HG02885 (cell line): Measurements from ENCODE around the gene TRIM37.
"Not testable (repeated sequence)": the region's sequence is repeated elsewhere in the genome, so short reads cannot be mapped to it uniquely, and the experiment has no call there.

Experiments
- ATAC-seq: cut with Tn5 transposase; IDR thresholded peaks from one replicate; pipeline ENCODE4 v1.9.1; 2021; ENCODE audit warnings: mild to moderate bottlenecking; ENCODE audit not compliant: unreplicated experiment, poor library complexity

The TRIM37 gene, protein sequence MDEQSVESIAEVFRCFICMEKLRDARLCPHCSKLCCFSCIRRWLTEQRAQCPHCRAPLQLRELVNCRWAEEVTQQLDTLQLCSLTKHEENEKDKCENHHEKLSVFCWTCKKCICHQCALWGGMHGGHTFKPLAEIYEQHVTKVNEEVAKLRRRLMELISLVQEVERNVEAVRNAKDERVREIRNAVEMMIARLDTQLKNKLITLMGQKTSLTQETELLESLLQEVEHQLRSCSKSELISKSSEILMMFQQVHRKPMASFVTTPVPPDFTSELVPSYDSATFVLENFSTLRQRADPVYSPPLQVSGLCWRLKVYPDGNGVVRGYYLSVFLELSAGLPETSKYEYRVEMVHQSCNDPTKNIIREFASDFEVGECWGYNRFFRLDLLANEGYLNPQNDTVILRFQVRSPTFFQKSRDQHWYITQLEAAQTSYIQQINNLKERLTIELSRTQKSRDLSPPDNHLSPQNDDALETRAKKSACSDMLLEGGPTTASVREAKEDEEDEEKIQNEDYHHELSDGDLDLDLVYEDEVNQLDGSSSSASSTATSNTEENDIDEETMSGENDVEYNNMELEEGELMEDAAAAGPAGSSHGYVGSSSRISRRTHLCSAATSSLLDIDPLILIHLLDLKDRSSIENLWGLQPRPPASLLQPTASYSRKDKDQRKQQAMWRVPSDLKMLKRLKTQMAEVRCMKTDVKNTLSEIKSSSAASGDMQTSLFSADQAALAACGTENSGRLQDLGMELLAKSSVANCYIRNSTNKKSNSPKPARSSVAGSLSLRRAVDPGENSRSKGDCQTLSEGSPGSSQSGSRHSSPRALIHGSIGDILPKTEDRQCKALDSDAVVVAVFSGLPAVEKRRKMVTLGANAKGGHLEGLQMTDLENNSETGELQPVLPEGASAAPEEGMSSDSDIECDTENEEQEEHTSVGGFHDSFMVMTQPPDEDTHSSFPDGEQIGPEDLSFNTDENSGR

DNA sequence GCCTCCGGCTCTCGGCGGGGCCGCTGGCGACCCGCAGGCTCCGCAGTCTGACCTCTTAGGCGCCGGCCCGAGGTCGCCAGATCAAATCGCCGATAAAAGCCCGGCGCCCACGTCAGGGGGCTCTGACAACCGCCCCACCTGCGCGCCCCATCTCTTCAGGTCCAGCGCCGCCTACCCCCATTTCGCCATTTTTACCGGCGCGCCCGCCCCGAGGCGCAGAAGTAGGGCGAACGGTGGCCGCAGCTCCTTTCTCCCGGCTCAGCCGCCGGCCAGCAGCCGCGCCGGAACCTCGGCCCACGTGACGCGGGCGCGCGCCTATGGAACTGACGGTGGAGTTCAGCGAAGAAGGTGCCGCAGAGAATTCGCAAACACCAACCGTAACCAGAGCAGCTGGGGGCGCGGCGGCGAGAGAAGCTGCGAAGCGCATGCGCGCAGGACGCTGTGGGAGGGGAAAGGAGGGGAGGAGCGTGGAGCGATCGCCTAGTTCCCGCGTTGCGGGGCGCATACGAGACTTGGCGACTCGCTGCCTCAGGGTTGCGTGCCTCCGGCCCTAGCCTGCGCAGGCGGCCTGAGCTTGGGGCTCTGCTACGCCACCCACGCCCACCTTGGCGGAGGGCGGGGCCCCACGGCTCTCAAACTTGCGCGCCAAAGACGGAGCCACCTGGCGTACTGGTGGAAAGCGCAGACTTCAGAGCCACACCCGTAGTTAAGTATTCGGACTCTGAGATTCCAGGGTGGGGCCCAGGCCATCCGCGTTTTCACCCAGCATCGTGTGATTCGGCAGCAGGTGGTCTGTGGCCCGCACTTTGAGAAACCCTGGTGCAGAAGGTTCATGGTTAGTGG lies at the start of gene TRIM37:
TRIM37 (minus strand) TSS at position 418 of the 843 bp plus-strand sequence. CDS start 419 bp downstream, outside the sequence.
- peak; percentile 95 for ATAC-seq

GRCh38 chr17:59155439-59156177 lies 48.9 kb upstream of the TRIM37 start, which contains the start of gene PRR11:
TSS of gene PRR11 (plus strand) at chr17:59155746. CDS start at chr17:59169753, 14,007 bp downstream.
- peak; percentile 89 for ATAC-seq

GRCh38 chr17:59154721-59155438 lies 48.2 kb upstream of the TRIM37 start, which contains the start of gene SKA2:
TSS of gene SKA2 (minus strand) at chr17:59155186. CDS start at chr17:59155163, 23 bp downstream.
- peak; percentile 83 for ATAC-seq

- no peak for ATAC-seq
These were observed 47.6 kb upstream of the TRIM37 start for GRCh38 chr17:59154292-59154720.

DNA sequence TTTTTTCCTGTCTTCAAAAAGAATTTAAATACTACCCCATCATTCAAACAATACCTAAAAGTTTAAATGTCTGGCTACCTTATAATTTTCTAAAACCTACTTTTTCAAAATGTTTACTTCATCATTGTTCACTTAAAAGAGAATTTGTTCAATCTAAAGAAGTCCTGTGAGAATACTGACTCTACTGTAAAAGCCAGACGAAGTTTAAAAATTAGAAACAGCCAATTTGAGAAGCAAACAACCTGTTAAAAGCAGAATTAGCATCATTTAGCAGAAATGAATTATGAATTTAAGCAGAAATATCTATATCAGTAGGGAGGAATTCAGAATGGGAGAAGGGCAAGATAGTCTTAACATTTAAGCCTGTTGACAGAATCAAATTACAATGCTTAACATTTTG lies 46.2 kb upstream of the TRIM37 start:
- no peak for ATAC-seq

GRCh38 chr17:59151591-59151990 lies 44.9 kb upstream of the TRIM37 start:
- ATAC-seq: no peak

DNA sequence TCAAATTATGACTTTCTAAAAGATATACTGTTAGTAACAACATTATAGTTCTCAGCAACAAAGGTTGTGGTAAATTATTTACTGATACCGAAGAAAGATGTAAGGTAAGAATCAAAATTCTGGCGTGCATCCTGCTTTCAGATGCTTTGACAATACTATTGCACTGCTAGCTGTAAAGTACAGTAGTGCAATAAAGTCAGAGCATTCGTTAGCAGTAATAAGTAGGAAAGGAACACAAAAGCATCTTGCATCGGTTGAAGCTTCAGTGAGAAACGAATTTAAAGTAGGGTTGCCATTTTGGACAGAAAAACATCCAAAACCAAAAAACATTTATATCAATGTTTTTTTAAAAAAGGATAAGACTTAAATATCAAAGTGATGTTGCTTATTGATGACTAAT lies 44.3 kb upstream of the TRIM37 start:
- ATAC-seq: no peak

- no peak for ATAC-seq
These were observed 43.3 kb upstream of the TRIM37 start for GRCh38 chr17:59149841-59150511.

DNA sequence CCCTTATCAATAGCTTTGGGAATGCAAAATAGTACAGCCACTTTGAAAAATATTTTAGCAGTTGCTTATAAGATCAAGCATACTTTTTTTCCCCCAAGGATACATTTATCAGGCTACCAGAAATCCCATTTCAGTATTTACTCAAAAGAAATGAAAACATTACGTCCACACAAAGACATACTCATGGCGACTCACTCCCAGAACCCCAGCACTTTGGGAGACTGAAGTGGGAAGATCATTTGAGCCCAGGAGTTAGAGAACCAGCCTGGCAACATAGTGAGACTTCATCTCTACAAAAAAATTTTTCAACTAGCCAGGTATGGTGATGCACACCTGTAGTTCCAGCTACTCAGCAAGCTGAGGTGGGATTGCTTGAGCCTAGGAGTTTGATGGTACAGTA lies 42.4 kb upstream of the TRIM37 start:
- ATAC-seq: no peak

- no peak for ATAC-seq
These were observed 39.0 kb upstream of the TRIM37 start for GRCh38 chr17:59145571-59146096.

- ATAC-seq: no peak
These were observed 35.2 kb upstream of the TRIM37 start for GRCh38 chr17:59141860-59142259.

DNA sequence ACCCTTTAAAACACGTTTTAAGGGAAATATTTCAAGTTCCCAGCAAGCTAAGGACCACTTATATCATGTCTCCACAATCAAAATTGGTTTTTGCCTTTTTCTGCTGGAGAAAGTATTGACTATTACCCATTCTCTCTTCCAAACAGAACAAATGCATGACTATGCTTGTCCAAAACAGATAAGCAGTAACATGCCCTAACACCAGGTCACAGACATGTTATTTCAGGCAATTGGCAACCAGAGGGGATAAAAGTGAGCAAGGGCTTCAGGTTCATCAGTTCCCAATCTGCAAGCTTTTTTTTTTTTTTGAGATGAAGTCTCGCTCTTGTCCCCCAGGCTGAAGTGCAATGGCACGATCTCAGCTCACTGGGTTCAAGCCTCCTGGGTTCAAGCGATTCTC lies 33.3 kb upstream of the TRIM37 start:
- ATAC-seq: no peak

GRCh38 chr17:59138339-59138738 lies 31.7 kb upstream of the TRIM37 start:
- ATAC-seq: not testable (repeated sequence)

DNA sequence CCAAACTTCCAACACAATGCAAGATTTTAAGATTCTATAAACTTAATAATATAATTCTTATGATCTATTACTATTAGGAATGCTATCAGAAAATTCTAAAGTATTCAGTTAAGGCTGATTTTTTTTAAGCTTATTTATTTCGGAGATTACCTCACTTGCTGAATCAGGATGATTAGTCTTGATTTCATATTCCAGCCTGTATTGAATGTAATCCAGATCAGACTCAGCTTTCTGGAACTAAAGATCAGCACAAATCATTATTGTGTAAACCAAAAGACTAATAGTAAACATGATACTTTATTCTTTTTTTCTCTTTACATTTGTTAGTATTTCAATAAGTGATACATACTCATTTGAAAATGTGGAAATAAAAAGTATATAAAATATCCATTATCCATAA lies 24.5 kb upstream of the TRIM37 start:
- ATAC-seq: no peak

DNA sequence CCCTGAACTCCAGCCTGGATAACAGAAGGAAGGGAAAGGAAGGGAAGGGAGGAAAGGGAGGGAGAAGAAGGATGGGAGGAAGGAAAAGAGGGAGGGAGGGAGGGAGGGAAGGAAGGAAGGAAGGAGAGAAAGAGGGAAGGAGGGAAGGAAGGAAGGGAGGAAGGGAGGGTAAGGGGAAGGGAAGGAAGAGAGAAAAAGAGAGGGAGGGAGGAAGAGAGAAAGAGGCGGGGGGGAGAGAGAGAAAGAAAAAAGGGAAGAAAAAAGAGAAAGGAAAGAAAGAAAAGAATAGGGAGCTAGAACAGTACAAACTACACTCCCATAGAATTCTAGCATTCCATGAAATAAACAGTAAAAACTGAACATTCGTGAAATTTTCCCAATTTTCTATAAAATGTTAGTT lies 23.1 kb upstream of the TRIM37 start:
- ATAC-seq: no peak

GRCh38 chr17:59126809-59127417 lies 20.2 kb upstream of the TRIM37 start:
- no peak for ATAC-seq

GRCh38 chr17:59124665-59125064 lies 18.0 kb upstream of the TRIM37 start:
- no peak for ATAC-seq
